Measurements from ENCODE around the gene CDC45.
A peak's percentile ranks its signal among the peaks of the same experiment; 100 is the strongest.

CDC45 gene

GRCh38 chr22:19469421-19469820, 10.3 kb upstream of the CDC45 start:
- no peak for DNase-seq (ENCODE audit: low spot score)

GRCh38 chr22:19470010-19470409, 9.7 kb upstream of the CDC45 start:
- no peak for DNase-seq (ENCODE audit: low spot score)

- no peak for DNase-seq (ENCODE audit: low spot score)
These were observed 8.1 kb upstream of the CDC45 start for GRCh38 chr22:19471572-19471971.

GRCh38 chr22:19472233-19472632, 7.5 kb upstream of the CDC45 start:
- DNase-seq (ENCODE audit: low spot score): no peak

- DNase-seq (ENCODE audit: low spot score): no peak
These were observed 6.1 kb upstream of the CDC45 start for GRCh38 chr22:19473578-19473977.

- no peak for DNase-seq (ENCODE audit: low spot score)
These were observed 3.7 kb upstream of the CDC45 start for GRCh38 chr22:19476023-19476422.

- DNase-seq (ENCODE audit: low spot score): peak; percentile 7
These were observed 2.2 kb upstream of the CDC45 start for GRCh38 chr22:19477321-19478044.

GRCh38 chr22:19478045-19478900, 1.4 kb upstream of the CDC45 start:
- no peak for DNase-seq (ENCODE audit: low spot score)

GRCh38 chr22:19478901-19479354, 792 bp upstream of the CDC45 start, which contains the start of gene UFD1:
Gene UFD1, minus strand, starts transcription at chr22:19479193. Its CDS starts 108 bp downstream, at chr22:19479085.
- DNase-seq (ENCODE audit: low spot score): peak; percentile 86

GRCh38 chr22:19480173-19480568, 451 bp downstream of the CDC45 start:
- no peak for DNase-seq (ENCODE audit: low spot score)

GRCh38 chr22:19480789-19481188, 1.1 kb downstream of the CDC45 start:
- DNase-seq (ENCODE audit: low spot score): no peak

GRCh38 chr22:19482297-19482696, 2.6 kb downstream of the CDC45 start:
- no peak for DNase-seq (ENCODE audit: low spot score)

GRCh38 chr22:19483481-19484244, 3.9 kb downstream of the CDC45 start:
- no peak for DNase-seq (ENCODE audit: low spot score)

- DNase-seq (ENCODE audit: low spot score): no peak
These were observed 8.6 kb downstream of the CDC45 start for GRCh38 chr22:19488285-19488684.

GRCh38 chr22:19488884-19489843, 9.4 kb downstream of the CDC45 start:
- DNase-seq (ENCODE audit: low spot score): no peak

- DNase-seq (ENCODE audit: low spot score): no peak
These were observed 11.0 kb downstream of the CDC45 start for GRCh38 chr22:19490628-19491230.

GRCh38 chr22:19492504-19493174, 12.9 kb downstream of the CDC45 start:
- DNase-seq (ENCODE audit: low spot score): no peak

GRCh38 chr22:19494001-19494560, 14.4 kb downstream of the CDC45 start:
- DNase-seq (ENCODE audit: low spot score): no peak

GRCh38 chr22:19494676-19495173, 15.0 kb downstream of the CDC45 start:
- no peak for DNase-seq (ENCODE audit: low spot score)

All from LoVo (cell line).